Endothelial cell of umbilical vein (primary cell): Measurements from ENCODE around the gene FOXO1. TPM values are rescaled to one million over a fixed set of nuclear protein-coding genes. Genes with fewer than 3 reads are reported as not detected.

Experiments
- BruUV-seq: library from RNA; stranded (reverse); fragments of 400-500 nt; replicated peaks from 2 replicates; lab custom pipeline; 2021; lab: Mats Ljungman, UMichigan
- CTCF ChIA-PET: fragments of 300-600, 350-600 bp; sonication (Branson Sonifier 250); formaldehyde crosslinking; loops from one replicate; lab custom pipeline; 2021; ENCODE audit warnings: antibody characterized with exemption, inconsistent platforms; lab: Charles Lee
- POLR2A ChIA-PET: fragments of 300-600, 350-600 bp; sonication (Branson Sonifier 250); formaldehyde crosslinking; loops from one replicate; lab custom pipeline; 2021; ENCODE audit warnings: antibody characterized with exemption, inconsistent platforms; lab: Charles Lee
- DNase-seq: peaks from one replicate; pipeline ENCODE4 v3.0.0-alpha.2; 2011; ENCODE audit warnings: low read depth, low spot score
- FAIRE-seq: peaks from 2 replicates; lab custom pipeline; 2011; peaks lifted over from hg19 to GRCh38; lab: Jason Lieb, UNC
- H2AFZ ChIP-seq: 2 replicates; pipeline ENCODE4 v1.6.0; 2012; ENCODE audit warnings: low read depth, low read length, control low read depth, inconsistent platforms
- H3K27ac ChIP-seq: 2 replicates; pipeline ENCODE4 v1.5.1; 2011; ENCODE audit warnings: low read depth, mild to moderate bottlenecking, control low read depth, low read length, moderate library complexity; ENCODE audit not compliant: insufficient read depth
- H3K27me3 ChIP-seq, 2 experiments: 2 replicates each; pipeline versions ENCODE4 v1.6.0 to v1.6.1; 2011; ENCODE audit warnings: low read length in 2 of 2, mixed read lengths in 1 of 2; ENCODE audit not compliant: control insufficient read depth in 2 of 2, insufficient read depth in 2 of 2
- H3K36me3 ChIP-seq, 2 experiments: 2 replicates in 1 of 2; 3 replicates in 1 of 2; pipeline ENCODE4 v1.5.1; 2011; ENCODE audit warnings: low read length in 2 of 2, mild to moderate bottlenecking in 1 of 2, moderate library complexity in 1 of 2; ENCODE audit not compliant: control insufficient read depth in 2 of 2, insufficient read depth in 2 of 2; ENCODE audit errors: extremely low read depth in 1 of 2
- H3K4me1 ChIP-seq: 3 replicates; pipeline ENCODE4 v1.5.1; 2011; ENCODE audit warnings: mild to moderate bottlenecking, low read length; ENCODE audit not compliant: control insufficient read depth, insufficient read depth; ENCODE audit errors: extremely low read depth
- H3K4me2 ChIP-seq: 2 replicates; pipeline ENCODE4 v1.6.1; 2011; ENCODE audit warnings: low read length, control low read depth, mixed read lengths; ENCODE audit not compliant: insufficient read depth
- H3K4me3 ChIP-seq, 3 experiments: fragments of 200-600 bp in 1 of 3; sonication (generic), shearing (Covaris generic) in 1 of 3; replicated peaks in 1 of 3; 2 replicates each; pipeline ENCODE4 v1.5.1; 2011 to 2016; ENCODE audit warnings: control low read depth in 3 of 3, low read length in 3 of 3, mild to moderate bottlenecking in 2 of 3, inconsistent platforms in 1 of 3, low read depth in 1 of 3, moderate library complexity in 1 of 3; ENCODE audit not compliant: insufficient read depth in 1 of 3
- H3K79me2 ChIP-seq: 2 replicates; pipeline ENCODE4 v1.6.0; 2012; ENCODE audit warnings: low read length, inconsistent platforms; ENCODE audit not compliant: control insufficient read depth, insufficient read depth
- H3K9ac ChIP-seq: replicated peaks from 2 replicates; pipeline ENCODE3; 2011; ENCODE audit warnings: low read length, control low read depth; ENCODE audit not compliant: insufficient read depth; ENCODE audit errors: extremely low read depth
- H3K9me1 ChIP-seq: replicated peaks from 3 replicates; pipeline ENCODE4 v1.6.0; 2011; ENCODE audit warnings: mild to moderate bottlenecking, low read length; ENCODE audit not compliant: control insufficient read depth, insufficient read depth; ENCODE audit errors: extremely low read depth
- H3K9me3 ChIP-seq: replicated peaks from 2 replicates; pipeline ENCODE4 v1.5.1; 2012; ENCODE audit warnings: low read length, inconsistent platforms; ENCODE audit not compliant: control insufficient read depth, insufficient read depth
- H4K20me1 ChIP-seq: replicated peaks from 2 replicates; pipeline ENCODE3; 2011; ENCODE audit warnings: mild to moderate bottlenecking, low read length; ENCODE audit not compliant: control insufficient read depth, insufficient read depth; ENCODE audit errors: extremely low read depth
- CTCF ChIP-seq, 2 donors: IDR thresholded peaks; 1 replicate in 1 of 2; 2 replicates in 1 of 2; pipeline ENCODE4 v1.5.1; 2011; ENCODE audit warnings: low read length in 2 of 2, mild to moderate bottlenecking in 2 of 2, moderate library complexity in 2 of 2, control low read depth in 1 of 2, inconsistent platforms in 1 of 2, low read depth in 1 of 2; ENCODE audit not compliant: insufficient read depth in 1 of 2; ENCODE audit errors: extremely low read depth in 1 of 2
- EZH2 ChIP-seq: IDR thresholded peaks from 2 replicates; pipeline ENCODE4 v1.6.1; 2012; ENCODE audit warnings: borderline replicate concordance, low read depth, mild to moderate bottlenecking, moderate library complexity, low read length, inconsistent platforms; ENCODE audit not compliant: severe bottlenecking
- FOS ChIP-seq: IDR thresholded peaks from 2 replicates; pipeline ENCODE4 v1.6.1; 2011; ENCODE audit warnings: mild to moderate bottlenecking, low read length, moderate library complexity, borderline replicate concordance; ENCODE audit not compliant: insufficient read depth
- GATA2 ChIP-seq: IDR thresholded peaks from 2 replicates; pipeline ENCODE4 v1.7.0; 2011; ENCODE audit warnings: low read depth, mild to moderate bottlenecking, moderate library complexity, mixed read lengths, low read length; ENCODE audit not compliant: insufficient read length, insufficient read depth
- JUN ChIP-seq: IDR thresholded peaks from 2 replicates; pipeline ENCODE4 v1.6.1; 2011; ENCODE audit warnings: borderline replicate concordance, low read depth; ENCODE audit not compliant: insufficient read length, insufficient read depth
- MAX ChIP-seq: IDR thresholded peaks from 2 replicates; pipeline ENCODE4 v1.6.1; 2011; ENCODE audit not compliant: insufficient read depth, insufficient read length
- MYC ChIP-seq: IDR thresholded peaks from one replicate; pipeline ENCODE4 v1.6.1; 2011; ENCODE audit warnings: mild to moderate bottlenecking, low read depth, low read length
- POLR2A ChIP-seq: IDR thresholded peaks from 2 replicates; pipeline ENCODE4 v1.6.1; 2012; ENCODE audit warnings: low read depth, mild to moderate bottlenecking, control low read depth, low read length
- POLR2AphosphoS5 ChIP-seq: IDR thresholded peaks from 2 replicates; pipeline ENCODE4 v1.6.1; 2012; ENCODE audit warnings: low read depth, mild to moderate bottlenecking, control low read depth, low read length, moderate library complexity; ENCODE audit not compliant: insufficient read depth
- dilution Hi-C: fragments of 300-500 bp; cut with MboI; formaldehyde crosslinking; loops from one replicate; pipeline ENCODE4 v1.15.0; 2019; ENCODE audit warnings: low sequenced_read_pairs; ENCODE audit not compliant: extremely low pct_ligation_motif_present
- intact Hi-C: fragments of 100-400 bp; cut with micrococcal nuclease; formaldehyde crosslinking; loops from one replicate; pipeline ENCODE4 v1.10.0; 2022
- polyA plus RNA-seq, 4 experiments: library from polyadenylated mRNA; depleted of rRNA in 3 of 4; stranded (reverse) in 3 of 4; unstranded in 1 of 4; fragments of >200 nt; gene quantifications; 2 replicates each; pipeline versions ENCODE4 v1.2.1 to v1.2.3, GENCODE V29; 2011 to 2012; ENCODE audit warnings: missing spikeins in 1 of 4
- total RNA-seq: library from RNA; stranded (reverse); gene quantifications from 2 replicates; pipeline ENCODE4 v1.2.3, GENCODE V29; 2021

The FOXO1 gene
- total and polyA plus RNA-seq, 2 donors (not counting 3 experiments of a cell fraction or from before 2014, with no cell fraction given) = 44.7 to 48.5 TPM

- FAIRE-seq = no peak
- Histone ChIP-seq H4K20me1 (no peaks in the 10 kb centered on the region), H3K4me1 (peaks cover 25% of the 10 kb centered on the region), H3K27ac (no peak overlapping the region), H3K79me2 (peaks cover 29% of the 10 kb centered on the region), H3K36me3 (peaks cover 0 to 5% of the 10 kb centered on the region in 2 experiments), H3K27me3 (no peaks in the 10 kb centered on the region), H3K9me1 (no peaks in the 10 kb centered on the region), H3K4me2 (no peak overlapping the region), H2AFZ (no peak overlapping the region), H3K4me3 (no peak overlapping the region), H3K9me3 (no peaks in the 10 kb centered on the region), H3K9ac (no peak overlapping the region)
- dilution Hi-C loops (no loop called here), intact Hi-C loops (loop anchor here (10.0 kb wide), 1 partner anchor 488 kb away; no protein-coding TSS in a partner anchor)
- CTCF ChIA-PET = no interaction called here
- no peak for TF ChIP-seq EZH2
- TF ChIP-seq JUN = no peak
- TF ChIP-seq POLR2A = no peak
- POLR2A ChIA-PET = no interaction called here
- no TSS peak for BruUV-seq
- no peak for DNase-seq
Measured at GRCh38 chr13:40552895-40553294, 113.5 kb downstream of the FOXO1 start.

GRCh38 chr13:40550130-40550529 lies 116.3 kb downstream of the FOXO1 start:
- H3K27ac ChIP-seq = no peak overlapping the region
- H3K36me3 ChIP-seq = peaks cover 0 to 3% of the 10 kb centered on the region in 2 experiments
- ChIA-PET POLR2A (no interaction called here), CTCF (interaction anchor here (1.2 kb wide), 1 partner anchor 10 kb away, joined by 3 read pairs; no protein-coding TSS in a partner anchor)
- H3K9me3 ChIP-seq = no peaks in the 10 kb centered on the region
- H3K79me2 ChIP-seq = peaks cover 7% of the 10 kb centered on the region
- no peak for DNase-seq
- intact Hi-C loops (loop anchor here (10.0 kb wide), 1 partner anchor 485 kb away; no protein-coding TSS in a partner anchor), dilution Hi-C loops (no loop called here)
- H3K4me3 ChIP-seq = no peak overlapping the region
- H2AFZ ChIP-seq = no peak overlapping the region
- H3K4me2 ChIP-seq = no peak overlapping the region
- no peaks in the 10 kb centered on the region for H3K9me1 ChIP-seq
- no peak for FAIRE-seq
- H3K9ac ChIP-seq = no peak overlapping the region
- H3K27me3 ChIP-seq = no peaks in the 10 kb centered on the region
- H4K20me1 ChIP-seq = no peaks in the 10 kb centered on the region
- TF ChIP-seq MYC = no peak
- no peak for TF ChIP-seq GATA2
- no peak for TF ChIP-seq MAX
- no peak for TF ChIP-seq JUN
- TF ChIP-seq EZH2 = no peak
- no peak for TF ChIP-seq POLR2A
- TF ChIP-seq FOS = no peak
- no peak for TF ChIP-seq CTCF (IDR thresholded peaks at IDR 0.05; ENCODE audit: extremely low read depth in 1 of 2, insufficient read depth in 1 of 2, low read depth in 1 of 2, low read length in 2 of 2)
- no peak for TF ChIP-seq POLR2AphosphoS5
- BruUV-seq = no TSS peak
- H3K4me1 ChIP-seq = no peaks in the 10 kb centered on the region
